Thoracic aorta (tissue), 2 donors: ENCODE measurements around the gene THRB. TPM values are rescaled to one million over a fixed set of nuclear protein-coding genes. Genes with fewer than 3 reads are reported as not detected.

Experiments used
- ATAC-seq: fragments of 150-250 bp; one replicate; pipeline ENCODE4 v1.8.0; 2017; ENCODE audit warnings: low read depth; ENCODE audit not compliant: insufficient number of reproducible peaks, low FRiP score
- DNase-seq: peaks from one replicate; pipeline ENCODE4 v3.0.0-alpha.2; 2020; ENCODE audit warnings: low spot score
- H3K27ac ChIP-seq, 2 donors: fragments of 200-600 bp; sonication (generic); 1 replicate in 1 of 2; 2 replicates in 1 of 2; pipeline ENCODE4 v1.5.1; 2016; ENCODE audit warnings: mild to moderate bottlenecking in 2 of 2, moderate library complexity in 2 of 2
- H3K27me3 ChIP-seq: fragments of 200-600 bp; sonication (generic); replicated peaks from 2 replicates; pipeline ENCODE4 v1.6.0; 2016; ENCODE audit warnings: mild to moderate bottlenecking; ENCODE audit not compliant: insufficient read depth
- H3K36me3 ChIP-seq: fragments of 200-600 bp; sonication (generic); one replicate; pipeline ENCODE4 v1.5.1; 2016
- H3K4me1 ChIP-seq, 2 donors: fragments of 200-600 bp; sonication (generic); 1 replicate in 1 of 2; 2 replicates in 1 of 2; pipeline versions ENCODE4 v1.5.1 to v1.6.0; 2016; ENCODE audit warnings: low read depth in 2 of 2, mild to moderate bottlenecking in 1 of 2; ENCODE audit not compliant: control insufficient read depth in 1 of 2
- H3K4me3 ChIP-seq: fragments of 200-600 bp; sonication (generic); 2 replicates; pipeline ENCODE4 v1.5.1; 2016; ENCODE audit warnings: mild to moderate bottlenecking
- H3K9me3 ChIP-seq: fragments of 200-600 bp; sonication (generic); 2 replicates; pipeline ENCODE4 v1.5.1; 2016
- total RNA-seq, 2 donors: library from RNA; depleted of rRNA; stranded (reverse); fragments of >200 nt; gene quantifications; one replicate each; pipeline versions ENCODE4 v1.1.0 to v1.2.3, GENCODE V29; 2016
- TF ChIP-seq, protein P1 (sequence below): fragments of 200-600 bp; sonication (generic); IDR thresholded peaks from one replicate; pipeline ENCODE4 v1.5.1; 2019; ENCODE audit warnings: antibody characterized with exemption

The THRB gene
- total RNA-seq, 2 donors from 2014 or later = 40.3 to 65.6 TPM

DNA sequence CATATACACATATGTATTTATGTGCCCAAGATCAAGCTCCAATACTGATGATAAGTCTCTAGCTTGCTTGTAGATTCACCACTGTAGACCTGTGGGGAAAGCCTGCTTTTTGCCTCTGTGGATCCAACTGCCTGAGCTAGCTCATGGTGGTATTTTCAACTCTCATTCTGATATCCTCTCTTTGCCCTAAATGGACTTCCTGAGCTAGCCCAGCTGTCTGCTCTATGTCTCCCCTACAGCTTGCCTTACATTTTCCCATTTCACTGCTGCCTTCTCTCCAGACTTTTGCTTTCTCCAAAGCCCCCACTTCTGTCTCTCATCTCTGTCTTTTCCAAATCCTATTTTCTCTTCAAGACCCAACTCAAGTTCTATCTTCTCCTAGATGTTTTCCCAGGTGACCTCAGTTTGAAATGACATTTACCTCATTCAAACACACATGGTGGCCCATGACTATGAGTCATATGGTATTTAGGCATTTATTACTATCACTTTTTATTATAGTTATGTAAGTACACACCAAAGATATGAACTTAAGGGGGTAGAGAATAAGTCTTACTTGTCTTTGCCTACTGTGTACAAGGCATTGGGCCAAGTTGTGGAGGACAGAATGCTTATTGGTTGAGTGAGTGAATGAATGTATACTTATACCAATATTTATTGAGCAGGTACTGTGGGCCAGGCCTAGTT, 357.9 kb downstream of the THRB start:
- Histone ChIP-seq H3K36me3 (peaks cover 19% of the 10 kb centered on the region), H3K4me3 (no peak overlapping the region), H3K4me1 (peaks cover 3 to 49% of the 10 kb centered on the region in 2 donors), H3K27me3 (no peaks in the 10 kb centered on the region), H3K27ac (peak overlapping the region; percentile 10 to 50), H3K9me3 (no peaks in the 10 kb centered on the region)
- ATAC-seq (no peak), DNase-seq (no peak)
- TF ChIP-seq, protein P1, sequence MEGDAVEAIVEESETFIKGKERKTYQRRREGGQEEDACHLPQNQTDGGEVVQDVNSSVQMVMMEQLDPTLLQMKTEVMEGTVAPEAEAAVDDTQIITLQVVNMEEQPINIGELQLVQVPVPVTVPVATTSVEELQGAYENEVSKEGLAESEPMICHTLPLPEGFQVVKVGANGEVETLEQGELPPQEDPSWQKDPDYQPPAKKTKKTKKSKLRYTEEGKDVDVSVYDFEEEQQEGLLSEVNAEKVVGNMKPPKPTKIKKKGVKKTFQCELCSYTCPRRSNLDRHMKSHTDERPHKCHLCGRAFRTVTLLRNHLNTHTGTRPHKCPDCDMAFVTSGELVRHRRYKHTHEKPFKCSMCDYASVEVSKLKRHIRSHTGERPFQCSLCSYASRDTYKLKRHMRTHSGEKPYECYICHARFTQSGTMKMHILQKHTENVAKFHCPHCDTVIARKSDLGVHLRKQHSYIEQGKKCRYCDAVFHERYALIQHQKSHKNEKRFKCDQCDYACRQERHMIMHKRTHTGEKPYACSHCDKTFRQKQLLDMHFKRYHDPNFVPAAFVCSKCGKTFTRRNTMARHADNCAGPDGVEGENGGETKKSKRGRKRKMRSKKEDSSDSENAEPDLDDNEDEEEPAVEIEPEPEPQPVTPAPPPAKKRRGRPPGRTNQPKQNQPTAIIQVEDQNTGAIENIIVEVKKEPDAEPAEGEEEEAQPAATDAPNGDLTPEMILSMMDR = no peak

DNA sequence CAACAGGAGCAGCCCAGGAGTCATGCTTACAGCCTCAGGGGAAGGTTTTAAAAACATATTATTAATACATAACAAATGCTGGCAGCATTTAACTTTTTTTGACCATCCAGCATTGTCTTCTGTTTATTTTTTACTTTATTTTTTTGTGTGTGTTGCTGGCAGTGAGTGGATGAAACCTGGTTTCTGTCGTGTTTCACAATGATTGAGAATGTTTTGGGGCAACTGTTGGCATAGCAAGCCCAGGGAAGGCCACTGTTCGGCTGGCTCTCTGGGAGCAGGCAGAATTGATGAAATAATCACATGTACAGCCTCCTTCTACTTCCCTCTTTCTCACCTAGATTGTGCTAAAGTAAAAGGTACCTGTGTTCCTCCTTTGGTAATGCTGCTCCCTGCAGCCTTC, 359.4 kb downstream of the THRB start:
- TF ChIP-seq, protein P1 = no peak
- peak overlapping the region; percentile 51 to 65 for H3K27ac ChIP-seq
- H3K4me3 ChIP-seq = no peak overlapping the region
- ATAC-seq = no peak
- H3K27me3 ChIP-seq = no peaks in the 10 kb centered on the region
- H3K4me1 ChIP-seq = peaks cover 3 to 49% of the 10 kb centered on the region in 2 donors
- DNase-seq = no peak
- peaks cover 19% of the 10 kb centered on the region for H3K36me3 ChIP-seq
- no peaks in the 10 kb centered on the region for H3K9me3 ChIP-seq

GRCh38 chr3:24133942-24134341, 360.7 kb downstream of the THRB start:
- ATAC-seq = no peak
- peaks cover 4 to 46% of the 10 kb centered on the region in 2 donors for H3K4me1 ChIP-seq
- no peak for DNase-seq

DNA sequence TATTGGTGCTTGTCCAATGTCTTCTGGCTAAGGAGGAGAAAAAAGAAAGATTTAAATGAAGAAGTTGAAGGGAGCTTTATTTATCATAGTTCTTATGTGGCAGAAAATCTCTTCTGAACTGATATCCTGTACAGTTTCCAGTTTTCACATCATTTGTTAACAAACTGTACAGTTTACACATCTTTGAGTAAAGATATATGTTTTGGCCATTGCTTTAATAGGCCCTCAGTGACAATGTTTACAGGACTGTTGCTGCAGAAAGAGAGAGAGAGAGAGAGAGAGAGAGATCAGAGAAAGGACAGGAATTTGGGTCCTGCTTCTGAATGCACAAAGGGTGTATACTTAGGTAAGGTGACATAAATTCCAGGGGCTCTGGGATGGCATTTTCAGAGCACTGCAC, 361.2 kb downstream of the THRB start:
- DNase-seq = no peak
- no peak for ATAC-seq
- TF ChIP-seq, protein P1 = no peak
- Histone ChIP-seq H3K4me1 (peaks cover 6 to 47% of the 10 kb centered on the region in 2 donors), H3K4me3 (no peak overlapping the region), H3K9me3 (no peaks in the 10 kb centered on the region), H3K27me3 (no peaks in the 10 kb centered on the region), H3K36me3 (peaks cover 23% of the 10 kb centered on the region), H3K27ac (peak overlapping the region in 1 of 2 donors; percentile 51)

More at GRCh38 chr3:24133942-24134341, 360.7 kb downstream of the THRB start:
- Histone ChIP-seq H3K9me3 (no peaks in the 10 kb centered on the region), H3K27me3 (no peaks in the 10 kb centered on the region), H3K36me3 (peaks cover 23% of the 10 kb centered on the region), H3K4me3 (no peak overlapping the region), H3K27ac (peak overlapping the region; percentile 51 to 65)
- TF ChIP-seq, protein P1 = no peak

DNA sequence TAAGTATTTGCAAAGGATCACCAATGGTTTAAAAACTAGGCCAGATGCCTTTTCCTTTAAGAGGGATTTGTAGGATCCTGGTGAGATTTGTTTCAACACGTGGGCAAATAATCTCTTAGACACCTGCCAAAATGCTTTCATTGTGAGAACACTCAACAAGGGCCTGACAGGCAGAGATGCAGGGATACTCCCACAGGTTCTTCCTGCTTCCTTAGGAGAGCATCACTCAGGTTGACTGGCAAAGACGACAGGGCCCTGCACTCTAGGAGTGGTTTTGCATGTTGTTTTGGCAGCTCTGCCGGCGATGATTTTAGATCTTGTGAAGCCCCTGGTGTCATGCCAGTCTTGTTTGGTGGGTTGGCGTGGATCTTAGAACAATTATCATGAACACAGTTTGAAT, 365.1 kb downstream of the THRB start:
- Histone ChIP-seq H3K4me3 (no peak overlapping the region), H3K27ac (peak overlapping the region; percentile 40 to 59), H3K4me1 (peaks cover 8 to 36% of the 10 kb centered on the region in 2 donors), H3K27me3 (no peaks in the 10 kb centered on the region), H3K9me3 (no peaks in the 10 kb centered on the region), H3K36me3 (peaks cover 36% of the 10 kb centered on the region)
- DNase-seq (no peak), ATAC-seq (no peak)
- TF ChIP-seq, protein P1 = no peak
